Measurements from ENCODE around the gene DPYD. TPM values are rescaled to one million over a fixed set of nuclear protein-coding genes. Genes with fewer than 3 reads are reported as not detected.

DPYD gene
- polyA plus RNA-seq, 1 of the 3 experiments (the other 2 are of a cell fraction) = 23.0 TPM

DNA sequence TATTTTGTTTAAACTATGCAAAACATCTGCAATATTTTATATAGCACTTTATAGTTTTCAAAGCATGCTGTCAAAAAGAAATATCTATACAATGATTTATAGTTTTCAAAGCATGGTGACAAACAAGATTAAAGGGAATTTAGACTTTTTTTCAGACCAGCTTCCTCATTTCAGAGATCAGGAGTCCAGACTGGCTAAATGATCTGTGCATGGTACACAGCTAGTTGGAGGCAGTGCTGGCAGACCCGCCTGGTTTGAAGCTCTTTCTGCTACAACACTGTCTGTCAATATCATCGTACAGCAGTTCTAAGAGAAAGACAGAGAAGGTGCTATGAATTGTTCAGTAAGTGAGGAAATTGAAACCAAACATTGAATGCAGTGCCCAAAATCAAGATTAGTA lies 720.2 kb downstream of the DPYD start:
- Histone ChIP-seq H2AFZ (ENCODE audit: low read depth) (no peak overlapping the region), H3K9me2 (no peaks in the 10 kb centered on the region), H3K36me3 (replicated peaks in 1 of 2; ENCODE audit: control insufficient read depth in 1 of 2, insufficient read depth in 2 of 2, low read length in 1 of 2) (peaks cover 0 to 4% of the 10 kb centered on the region in 2 experiments), H3K4me1 (ENCODE audit: control insufficient read depth in 1 of 2, insufficient read depth in 2 of 2, low read depth in 1 of 2, low read length in 1 of 2) (peaks cover 8 to 17% of the 10 kb centered on the region in 2 experiments; a peak in 3 of 4 replicates), H3K79me2 (ENCODE audit: insufficient read depth) (no peaks in the 10 kb centered on the region), H3K4me3 (ENCODE audit: low read depth in 2 of 2, low read length in 1 of 2) (no peak overlapping the region), H4K20me1 (ENCODE audit: insufficient read depth) (no peaks in the 10 kb centered on the region), H3K27me3 (ENCODE audit: insufficient read depth) (no peaks in the 10 kb centered on the region), H3K4me2 (no peak overlapping the region), H3F3A (replicated peaks; ENCODE audit: insufficient read depth) (peaks cover 18% of the 10 kb centered on the region), H3K9ac (no peak overlapping the region), H3K9me3 (no peaks in the 10 kb centered on the region), H3K27ac (ENCODE audit: low read depth in 2 of 2, low read length in 1 of 2) (no peak overlapping the region; a peak in 1 of 4 replicates)
- ChIA-PET CTCF (interaction anchor here (2.0 kb wide), 1 partner anchor 62 kb away, joined by 5 read pairs; no protein-coding TSS in a partner anchor), POLR2A (no interaction called here)
- WGBS (ENCODE audit: low lambda C conversion rate) = 90% methylated on average over 2 of the region's 2 CpGs
- DNase-seq = peak; percentile 4
- TF ChIP-seq SMC3 (IDR thresholded peaks at IDR 0.05; ENCODE audit: low read depth, low read length) (no peak), NRF1 (IDR thresholded peaks at IDR 0.05; ENCODE audit: low read depth, low read length) (no peak), GATA2 (CRISPR knock-in tag; IDR thresholded peaks at IDR 0.05) (0 out of 2 replicates have a peak, but pooled peaks have one; percentile 5)

DNA sequence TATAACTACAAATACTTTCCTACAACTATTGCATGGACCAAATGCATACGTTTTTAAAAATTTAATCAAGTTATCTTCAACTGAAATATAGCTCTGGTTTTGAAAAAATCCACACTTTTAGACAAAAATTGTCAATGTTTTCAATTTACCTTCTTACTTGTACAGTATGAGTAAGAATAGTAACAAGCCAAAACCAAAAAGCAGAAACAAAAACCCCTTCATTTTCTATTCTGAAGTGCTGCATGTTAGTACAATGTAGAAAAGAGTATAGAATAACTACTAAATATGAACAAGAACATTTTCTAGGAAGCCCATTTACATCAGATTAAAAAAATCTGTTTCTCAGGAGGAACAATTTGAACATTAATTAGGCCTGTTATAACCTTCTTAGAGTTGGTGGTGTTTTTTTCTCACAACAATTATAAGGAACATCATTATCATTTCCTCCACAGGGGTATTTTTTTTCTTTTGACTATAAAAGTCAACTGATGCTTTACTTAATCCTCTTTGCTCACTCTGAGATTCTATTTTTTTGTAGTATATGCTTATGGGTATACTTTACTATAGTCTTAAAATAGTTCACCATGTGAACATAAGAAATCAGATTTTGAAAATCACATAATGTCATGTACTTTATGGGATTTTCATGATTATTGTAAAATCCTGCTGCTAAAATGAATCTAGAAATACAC lies 723.9 kb downstream of the DPYD start:
- POLR2A ChIA-PET = no interaction called here
- H3K9me3 ChIP-seq = no peaks in the 10 kb centered on the region
- H3K4me3 ChIP-seq (ENCODE audit: low read depth in 2 of 2, low read length in 1 of 2) = no peak overlapping the region
- CTCF ChIA-PET = no interaction called here
- peaks cover 7 to 15% of the 10 kb centered on the region in 2 experiments; a peak in 3 of 4 replicates for H3K4me1 ChIP-seq (ENCODE audit: control insufficient read depth in 1 of 2, insufficient read depth in 2 of 2, low read depth in 1 of 2, low read length in 1 of 2)
- TF ChIP-seq ZBTB33 (IDR thresholded peaks at IDR 0.05; ENCODE audit: borderline replicate concordance, low read depth) (no peak), SIN3A (IDR thresholded peaks at IDR 0.05; ENCODE audit: borderline replicate concordance, low read depth, low read length) (no peak), TEAD4 (IDR thresholded peaks at IDR 0.05; ENCODE audit: borderline replicate concordance, insufficient read depth) (no peak), USF1 (IDR thresholded peaks at IDR 0.05; ENCODE audit: borderline replicate concordance, low read depth) (no peak), RAD21 (IDR thresholded peaks at IDR 0.05; ENCODE audit: low read length) (no peak)
- peaks cover 37% of the 10 kb centered on the region for H3F3A ChIP-seq (replicated peaks; ENCODE audit: insufficient read depth)
- peaks cover 0 to 14% of the 10 kb centered on the region in 2 experiments for H3K36me3 ChIP-seq (replicated peaks in 1 of 2; ENCODE audit: control insufficient read depth in 1 of 2, insufficient read depth in 2 of 2, low read length in 1 of 2)
- no peaks in the 10 kb centered on the region for H4K20me1 ChIP-seq (ENCODE audit: insufficient read depth)
- H3K79me2 ChIP-seq (ENCODE audit: insufficient read depth) = no peaks in the 10 kb centered on the region
- 86% methylated on average over 1 of the region's 1 CpG for WGBS (ENCODE audit: low lambda C conversion rate)
- H3K27ac ChIP-seq (ENCODE audit: low read depth in 2 of 2, low read length in 1 of 2) = no peak overlapping the region
- H3K9me2 ChIP-seq = no peaks in the 10 kb centered on the region
- no peak overlapping the region for H3K9ac ChIP-seq
- no peak overlapping the region for H2AFZ ChIP-seq (ENCODE audit: low read depth)
- no peak overlapping the region for H3K4me2 ChIP-seq
- no peaks in the 10 kb centered on the region for H3K27me3 ChIP-seq (ENCODE audit: insufficient read depth)
- no peak for DNase-seq
